Neural cell (in vitro differentiated cells): ENCODE measurements around the gene CABLES1.

ENCODE experiments used
- CTCF ChIP-seq: fragments of 450-650 bp; IDR thresholded peaks from 2 replicates; pipeline ENCODE4 v1.5.1; 2014; ENCODE audit warnings: antibody characterized with exemption, mild to moderate bottlenecking, moderate library complexity; ENCODE audit not compliant: poor library complexity, severe bottlenecking
- EP300 ChIP-seq: fragments of 450-650 bp; conservative IDR thresholded peaks from 2 replicates; pipeline ENCODE4 v1.6.1; 2014; ENCODE audit warnings: antibody characterized with exemption, mild to moderate bottlenecking, moderate library complexity; ENCODE audit not compliant: poor library complexity, severe bottlenecking
- EZH2 ChIP-seq: fragments of 200-600, 300-800 bp; shearing (Covaris generic), sonication (generic); IDR thresholded peaks from 2 replicates; pipeline ENCODE4 v1.6.1; 2014; ENCODE audit warnings: antibody characterized with exemption, low read length, borderline replicate concordance, mild to moderate bottlenecking; ENCODE audit not compliant: insufficient read depth, poor library complexity, severe bottlenecking
- MXI1 ChIP-seq: fragments of 450-650 bp; conservative IDR thresholded peaks from 2 replicates; pipeline ENCODE4 v1.6.1; 2014; ENCODE audit warnings: antibody characterized with exemption, mild to moderate bottlenecking; ENCODE audit not compliant: poor library complexity, severe bottlenecking
- REST ChIP-seq: IDR thresholded peaks from 2 replicates; pipeline ENCODE4 v1.6.1; 2012; ENCODE audit warnings: borderline replicate concordance
- TAF1 ChIP-seq: IDR thresholded peaks from 2 replicates; pipeline ENCODE4 v1.6.1; 2012; ENCODE audit warnings: low read depth

GRCh38 chr18:23151414-23152099 lies 16.3 kb downstream of the CABLES1 start:
- no peak for TF ChIP-seq CTCF
- no peak for TF ChIP-seq EZH2
- TF ChIP-seq MXI1 = no peak
- no peak for TF ChIP-seq TAF1
- TF ChIP-seq REST = no peak
- no peak for TF ChIP-seq EP300
